22Rv1 (cell line): Measurements from ENCODE around the gene CARD11.

Source experiments
- H3K27ac ChIP-seq: fragments of 450-650 bp; 2 replicates; pipeline ENCODE4 v1.5.1; 2017
- ZFX ChIP-seq: fragments of 450-650 bp; IDR thresholded peaks from 2 replicates; pipeline ENCODE4 v1.6.1; 2017; ENCODE audit warnings: antibody characterized with exemption, borderline replicate concordance
- TF ChIP-seq, protein P1 (sequence below): fragments of 450-650 bp; IDR thresholded peaks from 2 replicates; pipeline ENCODE4 v1.5.1; 2017; ENCODE audit warnings: mild to moderate bottlenecking

CARD11 gene

DNA sequence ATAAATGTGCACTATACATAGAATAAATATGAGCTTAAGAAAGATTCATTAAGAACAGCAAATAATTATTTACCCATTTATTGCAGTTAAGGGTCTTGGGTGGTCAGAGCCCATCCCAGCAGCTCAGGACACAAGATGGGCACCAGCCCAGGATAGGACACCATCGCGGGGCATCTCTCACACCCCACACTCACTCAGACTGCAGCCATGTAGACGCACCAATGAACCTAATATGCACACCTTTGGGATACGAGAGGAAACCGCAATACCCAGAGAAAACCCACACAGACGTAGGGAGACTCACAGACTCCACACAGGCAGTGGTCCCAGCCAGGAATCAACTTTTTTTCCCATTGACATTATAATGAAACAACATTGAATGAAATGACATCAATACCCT, 36.0 kb downstream of the CARD11 start:
- TF ChIP-seq, protein P1, sequence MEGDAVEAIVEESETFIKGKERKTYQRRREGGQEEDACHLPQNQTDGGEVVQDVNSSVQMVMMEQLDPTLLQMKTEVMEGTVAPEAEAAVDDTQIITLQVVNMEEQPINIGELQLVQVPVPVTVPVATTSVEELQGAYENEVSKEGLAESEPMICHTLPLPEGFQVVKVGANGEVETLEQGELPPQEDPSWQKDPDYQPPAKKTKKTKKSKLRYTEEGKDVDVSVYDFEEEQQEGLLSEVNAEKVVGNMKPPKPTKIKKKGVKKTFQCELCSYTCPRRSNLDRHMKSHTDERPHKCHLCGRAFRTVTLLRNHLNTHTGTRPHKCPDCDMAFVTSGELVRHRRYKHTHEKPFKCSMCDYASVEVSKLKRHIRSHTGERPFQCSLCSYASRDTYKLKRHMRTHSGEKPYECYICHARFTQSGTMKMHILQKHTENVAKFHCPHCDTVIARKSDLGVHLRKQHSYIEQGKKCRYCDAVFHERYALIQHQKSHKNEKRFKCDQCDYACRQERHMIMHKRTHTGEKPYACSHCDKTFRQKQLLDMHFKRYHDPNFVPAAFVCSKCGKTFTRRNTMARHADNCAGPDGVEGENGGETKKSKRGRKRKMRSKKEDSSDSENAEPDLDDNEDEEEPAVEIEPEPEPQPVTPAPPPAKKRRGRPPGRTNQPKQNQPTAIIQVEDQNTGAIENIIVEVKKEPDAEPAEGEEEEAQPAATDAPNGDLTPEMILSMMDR: no peak
- no peak for TF ChIP-seq ZFX
- H3K27ac ChIP-seq: no peak overlapping the region

DNA sequence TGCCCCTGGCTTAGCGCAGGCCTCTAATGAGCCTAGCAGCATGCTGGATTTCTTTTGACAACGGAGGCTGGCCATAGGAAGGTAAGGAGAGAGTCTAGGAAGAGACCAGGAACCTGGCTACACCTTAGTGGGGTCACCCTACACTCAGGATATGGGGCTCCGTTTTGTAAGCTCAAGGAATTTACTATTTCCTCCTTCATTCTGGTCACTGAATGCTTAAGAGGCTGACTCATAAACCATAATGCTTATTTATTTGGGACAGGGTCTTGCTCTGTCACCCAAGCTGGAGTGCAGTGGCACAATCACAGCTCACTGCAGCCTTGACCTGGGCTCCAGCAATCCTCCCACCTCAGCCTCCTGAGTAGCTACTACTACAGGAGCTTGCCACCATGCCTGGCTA, 38.4 kb downstream of the CARD11 start:
- TF ChIP-seq ZFX: no peak
- TF ChIP-seq, protein P1: no peak

GRCh38 chr7:3003936-3004335, 39.7 kb downstream of the CARD11 start:
- H3K27ac ChIP-seq: no peak overlapping the region
- TF ChIP-seq, protein P1: no peak

More for the DNA sequence above, 38.4 kb downstream of the CARD11 start:
- no peak overlapping the region for H3K27ac ChIP-seq

DNA sequence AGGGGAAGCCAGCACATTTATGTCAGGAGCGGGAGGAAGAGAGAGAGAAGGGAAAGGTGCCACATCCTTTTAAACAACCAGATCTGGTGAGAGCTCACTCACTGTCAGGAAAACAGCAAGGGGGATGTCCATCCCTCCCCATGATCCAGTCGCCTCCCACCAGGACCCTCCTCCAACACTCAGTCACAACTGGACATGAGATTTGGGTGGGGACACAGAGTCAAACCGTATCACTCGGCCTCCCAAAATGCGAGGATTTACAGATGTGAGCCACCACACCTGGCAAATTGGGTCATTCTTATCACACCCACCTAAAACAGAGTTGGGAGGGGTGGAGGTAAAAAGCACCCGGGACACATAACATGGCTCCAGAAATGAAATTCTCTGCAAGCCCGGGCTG, 41.0 kb downstream of the CARD11 start:
- no peak for TF ChIP-seq ZFX
- TF ChIP-seq, protein P1: no peak
- H3K27ac ChIP-seq: no peak overlapping the region

DNA sequence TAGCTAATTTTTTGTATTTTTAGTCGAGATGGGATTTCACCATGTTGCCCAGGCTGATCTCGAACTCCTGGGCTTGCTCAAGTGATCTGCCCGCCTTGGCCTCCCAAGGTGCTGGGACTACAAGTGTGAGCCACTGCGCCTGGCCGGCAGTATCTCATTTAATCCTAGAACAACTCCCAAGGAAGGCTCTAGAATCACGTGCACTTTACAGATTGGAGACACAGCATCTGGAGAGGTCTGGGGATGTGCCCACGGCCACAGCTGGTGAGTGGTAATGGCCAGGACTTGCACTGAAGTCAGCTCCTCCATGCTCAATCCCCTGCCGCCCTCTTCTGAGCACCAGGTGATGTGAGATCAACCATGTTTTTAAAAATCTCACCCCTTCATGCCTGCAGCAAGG, 43.1 kb downstream of the CARD11 start:
- no peak overlapping the region for H3K27ac ChIP-seq
- TF ChIP-seq, protein P1: no peak
- TF ChIP-seq ZFX: no peak

DNA sequence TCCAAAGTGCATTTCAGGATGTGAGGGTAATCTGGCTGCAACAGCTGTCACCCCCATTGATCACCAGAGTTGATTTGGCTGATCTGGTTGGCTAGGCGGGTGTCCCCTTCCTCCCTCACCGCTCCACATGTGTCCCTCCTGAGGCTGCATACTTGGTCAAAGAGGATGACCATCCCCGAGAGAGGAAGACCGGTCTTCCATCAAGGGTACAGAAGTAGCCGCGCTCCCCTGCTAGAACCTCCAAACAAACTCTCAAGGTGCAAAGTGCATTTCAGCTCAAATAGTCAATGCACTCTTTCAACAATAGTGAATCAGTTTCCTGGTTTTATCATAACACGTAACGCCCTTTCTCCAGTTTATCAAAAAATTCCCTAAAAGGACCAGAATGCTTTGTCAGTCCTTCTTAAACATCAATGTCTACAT, 44.6 kb downstream of the CARD11 start:
- TF ChIP-seq ZFX: no peak
- TF ChIP-seq, protein P1: no peak
- no peak overlapping the region for H3K27ac ChIP-seq

DNA sequence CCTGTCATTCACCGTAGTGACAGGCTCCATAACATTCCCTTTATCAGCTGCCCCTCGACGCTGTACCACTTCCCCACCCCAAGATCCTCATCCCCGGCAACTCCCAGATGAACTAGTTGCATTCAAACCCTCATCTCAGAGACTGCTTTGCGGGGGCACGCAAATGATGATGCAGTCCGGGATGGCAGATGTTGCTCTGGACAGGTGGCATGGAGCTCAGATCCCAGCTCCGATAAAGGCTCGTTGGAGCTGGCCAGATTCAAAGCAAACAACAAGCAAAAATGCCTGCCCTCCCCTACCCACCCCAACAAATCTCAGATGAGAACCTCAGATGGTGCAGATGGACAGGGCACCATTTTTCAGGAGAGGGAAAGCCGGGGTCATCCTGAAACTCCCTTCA, 46.7 kb downstream of the CARD11 start:
- TF ChIP-seq ZFX: no peak
- TF ChIP-seq, protein P1: no peak
- no peak overlapping the region for H3K27ac ChIP-seq
